Activated T-helper 2 cell treated with anti-CD3 and anti-CD28 coated beads, Interferon-gamma antibody, Interleukin-2, Interleukin-4, amounts not matched to agents 10 μg/mL and 5 μg/mL and 100 μg/mL, durations not matched to agents 14 hours and 24 hours and 36 hours (primary cell): ENCODE measurements around the gene PTPN23. TPM values are rescaled to one million over a fixed set of nuclear protein-coding genes. Genes with fewer than 3 reads are reported as not detected.

Experiments
- DNase-seq: peaks from one replicate; pipeline ENCODE4 v3.0.0; 2021; ENCODE audit warnings: low spot score
- H3K27ac Mint-ChIP-seq: one replicate; pipeline ENCODE4 v1.8.0; 2021; ENCODE audit warnings: mixed read lengths
- H3K27me3 Mint-ChIP-seq: one replicate; pipeline ENCODE4 v1.8.0; 2021; ENCODE audit warnings: low read depth, mixed read lengths
- H3K36me3 Mint-ChIP-seq: one replicate; pipeline ENCODE4 v1.8.0; 2021; ENCODE audit warnings: low read depth, mixed read lengths
- H3K4me1 Mint-ChIP-seq: one replicate; pipeline ENCODE4 v1.8.0; 2021; ENCODE audit warnings: low read depth, mixed read lengths
- H3K4me3 Mint-ChIP-seq: one replicate; pipeline ENCODE4 v1.8.0; 2021; ENCODE audit warnings: low read depth, mild to moderate bottlenecking, moderate library complexity, mixed read lengths
- H3K9me3 Mint-ChIP-seq: one replicate; pipeline ENCODE4 v1.8.0; 2021; ENCODE audit warnings: mixed read lengths
- intact Hi-C: fragments of 100-400 bp; cut with micrococcal nuclease; formaldehyde crosslinking; loops from one replicate; pipeline ENCODE4 v1.15.1; 2023
- total RNA-seq: library from RNA; stranded (reverse); gene quantifications from 2 replicates; pipeline ENCODE4 v1.2.3, GENCODE V29; 2022

PTPN23 gene
- total RNA-seq, 1 donor from 2014 or later: 35.7 TPM

DNA sequence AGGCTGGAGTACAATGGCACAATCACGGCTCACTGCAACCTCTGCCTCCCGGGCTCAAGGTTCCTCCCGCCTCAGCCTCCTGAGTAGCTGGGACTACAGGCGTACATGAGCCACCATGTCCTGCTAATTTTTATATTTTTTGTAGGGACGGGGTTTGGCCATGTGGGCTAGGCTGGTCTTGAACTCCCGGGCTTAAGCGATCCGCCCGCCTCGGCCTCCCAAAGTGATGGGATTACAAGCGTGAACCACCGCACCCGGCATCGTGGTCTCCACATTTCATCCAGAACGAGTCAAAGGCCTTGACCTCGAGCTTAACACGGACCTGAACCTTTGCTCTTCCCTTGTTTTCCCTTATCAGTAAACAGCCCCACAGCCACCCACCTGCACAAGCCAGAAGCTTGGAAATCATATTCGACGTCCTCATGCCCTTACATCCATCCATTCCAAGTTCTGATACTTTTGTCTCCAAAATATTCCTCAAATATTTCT lies 1.4 kb upstream of the PTPN23 start:
- Mint-ChIP-seq H3K4me3 (peak overlapping the region; percentile 100), H3K9me3 (no peaks in the 10 kb centered on the region), H3K27me3 (peaks cover 1% of the 10 kb centered on the region), H3K36me3 (peaks cover 17% of the 10 kb centered on the region), H3K4me1 (peaks cover 30% of the 10 kb centered on the region), H3K27ac (peak overlapping the region; percentile 100)
- no peak for DNase-seq
- intact Hi-C loops: loop anchor here (10.0 kb wide), 1 partner anchor 215 kb away; the partner anchor contains the start of gene SETD2

DNA sequence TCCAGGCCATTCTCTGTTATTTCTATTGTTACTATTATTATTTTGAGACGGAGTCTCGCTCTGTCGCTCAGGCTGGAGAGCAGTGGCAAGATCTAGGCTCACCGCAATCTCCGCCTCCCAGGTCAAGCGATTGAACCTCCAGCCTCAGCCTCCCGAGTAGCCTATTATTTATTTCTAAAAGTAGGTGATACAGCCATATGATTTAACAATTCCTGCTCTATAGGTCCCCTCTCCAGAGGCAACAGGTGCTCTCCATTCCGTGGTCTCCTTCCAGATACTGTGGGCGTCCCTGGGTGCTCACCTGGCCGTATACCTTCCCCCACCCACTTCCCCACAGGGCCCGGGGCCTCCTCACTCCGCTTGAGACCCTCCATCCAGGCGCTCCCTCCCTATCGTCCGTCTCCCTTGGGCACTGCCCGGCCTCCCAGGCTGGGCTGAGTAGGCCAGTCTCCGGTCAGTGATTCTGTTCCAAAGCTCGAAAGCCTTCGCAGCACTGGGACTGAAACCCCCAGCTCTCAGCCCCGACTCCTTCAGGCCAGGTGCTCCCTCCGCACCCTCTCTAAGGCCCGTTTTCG lies 708 bp upstream of the PTPN23 start:
- peak overlapping the region; percentile 100 for H3K4me3 Mint-ChIP-seq
- peaks cover 17% of the 10 kb centered on the region for H3K36me3 Mint-ChIP-seq
- peak overlapping the region; percentile 100 for H3K27ac Mint-ChIP-seq
- H3K4me1 Mint-ChIP-seq: peaks cover 30% of the 10 kb centered on the region
- H3K27me3 Mint-ChIP-seq: peaks cover 1% of the 10 kb centered on the region
- no peak for DNase-seq
- intact Hi-C loops: loop anchor here (1.0 to 10.0 kb wide), 4 partner anchors 95 to 365 kb away; partner anchors contain the start of genes ELP6, KIF9, KLHL18 and SCAP
- no peaks in the 10 kb centered on the region for H3K9me3 Mint-ChIP-seq

DNA sequence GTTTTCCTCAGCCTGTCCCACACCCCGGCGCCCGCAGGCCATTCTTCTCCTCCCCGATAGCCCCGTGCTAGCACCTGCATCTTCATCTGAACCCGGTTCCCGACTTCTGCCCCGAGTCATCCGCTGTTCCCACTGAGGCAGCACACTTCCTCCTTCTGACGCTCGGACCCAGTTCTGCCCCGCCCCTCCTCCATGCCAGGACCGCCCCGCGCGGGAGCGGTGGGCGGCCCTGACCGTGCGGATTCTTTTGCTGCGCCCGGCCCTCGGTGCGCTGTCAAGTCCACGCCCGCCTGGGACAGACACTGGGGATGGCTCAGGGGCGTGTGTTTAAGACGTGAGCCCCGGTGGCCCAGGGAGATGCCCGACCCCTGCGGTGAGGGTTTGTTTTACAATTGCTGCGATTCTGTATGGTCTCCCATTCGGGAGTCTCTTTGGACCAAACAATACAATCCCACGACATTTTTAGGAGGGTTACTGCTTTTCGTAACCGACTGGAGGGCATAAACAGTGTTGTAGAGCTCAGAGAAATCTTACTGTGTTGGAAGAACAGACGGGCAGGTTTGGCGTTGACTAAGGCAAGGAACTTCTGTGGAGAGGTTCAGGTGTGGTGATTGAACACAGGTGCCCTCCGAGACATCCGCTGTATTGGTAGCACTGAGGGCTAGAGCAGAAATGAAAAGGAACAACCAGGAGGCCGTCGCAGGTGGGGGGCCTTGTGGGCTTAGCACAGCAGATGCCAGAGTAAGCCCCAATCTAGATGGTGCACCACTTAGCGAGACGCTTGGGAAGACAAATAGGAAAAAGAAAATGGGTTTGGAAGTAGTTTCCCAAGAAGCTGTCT lies 716 bp downstream of the PTPN23 start:
- Mint-ChIP-seq H3K4me3 (peak overlapping the region; percentile 100), H3K27ac (peak overlapping the region; percentile 100), H3K27me3 (no peaks in the 10 kb centered on the region), H3K36me3 (peaks cover 20% of the 10 kb centered on the region), H3K9me3 (no peaks in the 10 kb centered on the region), H3K4me1 (peaks cover 34% of the 10 kb centered on the region)
- intact Hi-C loops: loop anchor here (2.0 to 10.0 kb wide), 3 partner anchors 93 to 367 kb away; partner anchors contain the start of genes KIF9, KLHL18 and SCAP
- DNase-seq: peak; percentile 78

DNA sequence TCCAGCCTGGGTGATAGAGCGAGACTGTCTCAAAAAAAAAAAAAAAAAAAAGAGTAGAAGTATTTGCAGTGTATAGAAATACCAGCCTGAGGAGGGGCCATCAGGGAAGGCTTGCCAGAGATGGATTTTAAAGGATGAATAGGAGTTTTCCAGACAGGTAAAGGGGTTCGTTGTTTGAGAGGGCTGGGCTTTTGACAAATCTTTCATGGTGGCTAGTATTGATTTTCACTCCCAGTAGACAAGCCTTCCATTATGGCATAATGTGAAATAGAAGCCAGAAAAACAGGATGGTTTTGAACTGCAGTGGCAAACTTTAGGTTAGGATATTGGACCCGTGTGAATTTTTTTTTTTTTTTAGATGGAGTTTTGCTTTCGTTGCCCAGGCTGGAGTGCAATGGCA lies 3.6 kb downstream of the PTPN23 start:
- no peak for DNase-seq
- Mint-ChIP-seq H3K4me3 (no peak overlapping the region), H3K27ac (no peak overlapping the region), H3K27me3 (no peaks in the 10 kb centered on the region), H3K9me3 (no peaks in the 10 kb centered on the region), H3K4me1 (peaks cover 34% of the 10 kb centered on the region), H3K36me3 (peaks cover 35% of the 10 kb centered on the region)
- intact Hi-C loops: loop anchor here (10.0 kb wide), 1 partner anchor 370 kb away; no protein-coding TSS in a partner anchor

DNA sequence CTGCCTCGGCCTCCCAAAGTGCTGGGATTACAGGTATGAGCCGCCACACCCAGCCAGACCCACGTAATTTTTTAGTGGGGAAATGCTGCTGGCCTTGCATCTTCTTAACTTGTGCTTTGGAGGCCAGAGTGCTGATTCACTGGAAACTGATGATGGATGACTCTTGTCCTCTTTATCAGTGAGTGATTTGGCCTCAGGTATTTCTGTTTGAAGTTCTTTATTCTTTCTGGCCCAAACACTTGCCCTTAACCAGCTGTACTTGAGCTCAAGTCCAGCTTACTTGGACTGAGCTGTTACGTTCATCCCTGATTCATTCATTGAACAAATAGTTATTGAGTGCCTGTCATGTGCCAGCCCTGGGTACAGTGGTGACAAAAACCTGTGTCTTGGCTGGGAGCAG lies 4.2 kb downstream of the PTPN23 start:
- DNase-seq: no peak
- H3K36me3 Mint-ChIP-seq: peaks cover 32% of the 10 kb centered on the region
- intact Hi-C loops: loop anchor here (10.0 kb wide), 1 partner anchor 370 kb away; no protein-coding TSS in a partner anchor
- H3K9me3 Mint-ChIP-seq: no peaks in the 10 kb centered on the region
- no peak overlapping the region for H3K4me3 Mint-ChIP-seq
- H3K4me1 Mint-ChIP-seq: peaks cover 29% of the 10 kb centered on the region
- no peak overlapping the region for H3K27ac Mint-ChIP-seq
- H3K27me3 Mint-ChIP-seq: no peaks in the 10 kb centered on the region

DNA sequence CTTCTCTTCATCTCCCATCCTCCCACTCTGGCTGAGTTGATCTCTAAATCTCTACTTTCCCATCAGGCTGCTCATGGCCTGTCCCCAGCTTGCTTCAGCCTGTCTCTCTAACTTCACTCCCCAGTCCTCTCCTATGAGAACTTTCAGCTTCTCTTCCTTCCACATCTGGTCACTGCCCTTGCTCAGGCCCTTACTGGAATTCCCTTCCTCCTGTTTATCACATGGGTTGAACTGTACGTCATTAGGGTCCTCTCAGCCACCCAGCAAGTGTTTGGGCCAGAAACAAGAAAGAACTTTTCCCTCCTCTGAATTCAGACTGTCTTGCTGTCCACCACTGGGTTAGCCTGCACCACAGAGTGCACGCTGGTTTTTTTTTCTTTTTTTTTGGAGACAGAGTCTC lies 5.0 kb downstream of the PTPN23 start:
- no peak overlapping the region for H3K27ac Mint-ChIP-seq

DNA sequence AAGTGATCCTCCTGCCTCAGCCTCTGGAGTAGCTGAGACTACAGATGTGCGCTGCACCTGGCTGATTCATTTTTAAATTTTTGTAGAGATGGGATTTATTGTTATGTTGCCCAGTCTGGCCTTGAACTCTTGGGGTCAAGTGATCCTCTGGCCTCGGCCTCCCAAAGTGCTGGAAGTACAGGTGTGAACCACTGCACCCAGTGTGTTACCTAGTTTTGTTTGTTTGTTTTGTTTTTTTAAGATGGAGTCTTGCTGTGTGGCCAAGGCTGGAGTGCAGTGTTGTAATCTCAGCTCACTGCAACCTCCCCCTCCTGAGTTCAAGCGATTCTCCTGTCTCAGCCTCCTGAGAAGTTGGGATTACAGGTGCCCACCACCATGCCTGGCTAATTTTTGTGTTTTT lies 12.1 kb downstream of the PTPN23 start:
- peaks cover 7% of the 10 kb centered on the region for H3K4me1 Mint-ChIP-seq
- peaks cover 13% of the 10 kb centered on the region for H3K36me3 Mint-ChIP-seq
- H3K27ac Mint-ChIP-seq: no peak overlapping the region
- H3K27me3 Mint-ChIP-seq: no peaks in the 10 kb centered on the region
- intact Hi-C loops: no loop called here
- DNase-seq: no peak
- no peaks in the 10 kb centered on the region for H3K9me3 Mint-ChIP-seq
- H3K4me3 Mint-ChIP-seq: no peak overlapping the region

More for the DNA sequence above, 5.0 kb downstream of the PTPN23 start:
- intact Hi-C loops: loop anchor here (10.0 kb wide), 1 partner anchor 371 kb away; no protein-coding TSS in a partner anchor
- Mint-ChIP-seq H3K27me3 (no peaks in the 10 kb centered on the region), H3K36me3 (peaks cover 29% of the 10 kb centered on the region), H3K4me3 (no peak overlapping the region), H3K9me3 (no peaks in the 10 kb centered on the region), H3K4me1 (peaks cover 26% of the 10 kb centered on the region)
- no peak for DNase-seq

DNA sequence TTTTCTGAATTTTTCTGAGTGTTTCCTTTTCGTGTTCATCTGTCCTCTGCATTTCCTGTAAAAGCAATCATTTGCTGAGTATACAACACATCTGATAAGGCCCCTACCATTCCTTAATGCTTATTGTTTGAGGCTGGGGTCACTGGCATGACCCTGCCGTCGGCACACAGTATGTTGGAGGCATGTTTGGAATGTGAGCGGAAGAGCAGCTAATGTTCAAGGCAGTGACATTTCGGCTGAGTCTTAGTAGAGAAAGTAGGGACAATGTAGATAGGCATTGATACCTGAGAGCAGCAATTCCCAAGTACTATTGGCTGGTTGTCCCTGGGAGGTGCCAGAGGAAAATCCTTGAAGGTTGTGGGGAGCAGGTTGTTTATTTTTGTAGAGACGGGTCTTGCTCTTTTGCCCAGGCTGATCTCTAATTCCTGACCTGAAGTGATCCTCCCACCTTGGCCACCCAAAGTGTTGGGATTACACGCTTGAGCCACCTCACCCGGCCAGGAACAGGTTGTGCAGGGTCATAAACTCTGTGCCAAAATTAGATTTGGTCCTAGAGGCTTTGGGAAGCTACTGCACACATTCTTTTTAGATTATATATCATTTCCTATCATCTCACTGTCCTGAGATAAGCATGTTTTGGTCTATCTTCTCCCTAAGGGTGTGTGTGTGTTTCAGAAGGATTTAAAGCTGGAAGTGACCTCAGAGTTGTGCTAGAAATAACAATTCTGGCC lies 13.5 kb downstream of the PTPN23 start:
- peaks cover 7% of the 10 kb centered on the region for H3K4me1 Mint-ChIP-seq
- intact Hi-C loops: no loop called here
- no peak for DNase-seq
- H3K27me3 Mint-ChIP-seq: no peaks in the 10 kb centered on the region
- no peak overlapping the region for H3K4me3 Mint-ChIP-seq
- H3K9me3 Mint-ChIP-seq: no peaks in the 10 kb centered on the region
- no peak overlapping the region for H3K27ac Mint-ChIP-seq
- H3K36me3 Mint-ChIP-seq: peaks cover 11% of the 10 kb centered on the region

DNA sequence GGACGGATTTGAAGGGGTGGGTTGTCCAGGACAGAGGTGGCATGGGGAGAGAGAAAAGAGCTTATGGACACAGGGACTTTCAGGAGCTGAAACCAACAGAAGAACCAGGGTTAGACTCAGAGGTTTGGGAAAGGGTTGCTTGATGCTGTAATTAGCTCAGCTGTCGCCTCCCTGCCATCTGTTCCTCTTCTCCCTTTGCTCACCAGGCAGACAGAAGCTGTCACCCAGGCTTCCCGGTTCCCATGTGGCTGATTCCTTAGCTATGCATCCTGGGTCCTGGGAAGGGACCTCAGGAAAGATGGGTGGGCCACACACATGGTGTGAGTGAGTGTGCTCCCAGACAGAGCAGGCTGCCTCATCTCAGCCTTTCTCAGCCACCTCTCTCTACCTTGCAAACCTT lies 14.1 kb downstream of the PTPN23 start:
- DNase-seq: no peak
- H3K9me3 Mint-ChIP-seq: no peaks in the 10 kb centered on the region
- peaks cover 7% of the 10 kb centered on the region for H3K4me1 Mint-ChIP-seq
- H3K36me3 Mint-ChIP-seq: peaks cover 13% of the 10 kb centered on the region
- no peaks in the 10 kb centered on the region for H3K27me3 Mint-ChIP-seq
- no peak overlapping the region for H3K27ac Mint-ChIP-seq
- intact Hi-C loops: no loop called here
- no peak overlapping the region for H3K4me3 Mint-ChIP-seq

DNA sequence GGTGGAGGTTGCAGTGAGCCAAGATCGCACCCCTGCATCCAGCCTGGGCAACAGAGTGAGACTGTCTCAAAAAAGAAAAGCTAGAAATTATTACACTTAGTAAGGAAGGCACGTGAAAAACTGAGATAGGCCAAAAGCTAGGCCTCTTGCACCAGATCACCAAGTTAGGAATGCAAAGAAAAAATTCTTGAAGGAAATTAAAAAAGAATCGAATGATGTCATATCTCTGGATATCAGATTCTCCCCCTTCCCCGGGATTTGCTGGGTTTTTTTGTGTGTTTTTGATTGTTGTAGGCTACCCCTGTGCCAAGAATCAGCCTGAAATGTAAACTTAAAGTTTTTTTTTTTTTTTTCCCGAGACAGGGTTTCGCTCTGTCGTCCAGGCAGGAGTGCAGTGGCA lies 17.4 kb downstream of the PTPN23 start:
- H3K27ac Mint-ChIP-seq: no peak overlapping the region
- no peak for DNase-seq
- peaks cover 13% of the 10 kb centered on the region for H3K36me3 Mint-ChIP-seq
- H3K4me3 Mint-ChIP-seq: no peak overlapping the region
- intact Hi-C loops: no loop called here
- no peaks in the 10 kb centered on the region for H3K9me3 Mint-ChIP-seq
- H3K4me1 Mint-ChIP-seq: peaks cover 7% of the 10 kb centered on the region
- no peaks in the 10 kb centered on the region for H3K27me3 Mint-ChIP-seq

DNA sequence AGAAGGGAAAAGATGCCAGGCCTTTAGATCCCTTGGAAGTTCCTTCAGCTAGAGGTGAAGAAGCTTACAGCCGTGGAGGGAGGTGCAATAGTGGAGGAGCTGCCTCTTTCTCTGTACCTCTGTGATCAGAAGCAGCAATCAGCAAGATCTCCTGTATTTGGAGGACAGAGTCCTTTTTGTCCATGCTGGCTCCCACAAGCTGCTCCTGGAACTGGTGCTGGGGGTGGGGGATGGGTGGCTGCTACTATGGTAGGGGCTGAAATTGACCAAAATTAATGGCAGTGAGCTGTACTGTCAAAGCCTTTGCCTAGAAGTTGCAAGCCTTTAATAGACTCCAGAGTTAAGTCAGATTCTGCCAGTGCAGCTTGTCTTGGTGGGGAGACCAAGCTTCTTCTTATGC lies 18.2 kb downstream of the PTPN23 start:
- intact Hi-C loops: no loop called here
- no peak for DNase-seq
- Mint-ChIP-seq H3K4me1 (peaks cover 7% of the 10 kb centered on the region), H3K36me3 (peaks cover 13% of the 10 kb centered on the region), H3K27me3 (no peaks in the 10 kb centered on the region), H3K4me3 (no peak overlapping the region), H3K9me3 (no peaks in the 10 kb centered on the region), H3K27ac (no peak overlapping the region)

DNA sequence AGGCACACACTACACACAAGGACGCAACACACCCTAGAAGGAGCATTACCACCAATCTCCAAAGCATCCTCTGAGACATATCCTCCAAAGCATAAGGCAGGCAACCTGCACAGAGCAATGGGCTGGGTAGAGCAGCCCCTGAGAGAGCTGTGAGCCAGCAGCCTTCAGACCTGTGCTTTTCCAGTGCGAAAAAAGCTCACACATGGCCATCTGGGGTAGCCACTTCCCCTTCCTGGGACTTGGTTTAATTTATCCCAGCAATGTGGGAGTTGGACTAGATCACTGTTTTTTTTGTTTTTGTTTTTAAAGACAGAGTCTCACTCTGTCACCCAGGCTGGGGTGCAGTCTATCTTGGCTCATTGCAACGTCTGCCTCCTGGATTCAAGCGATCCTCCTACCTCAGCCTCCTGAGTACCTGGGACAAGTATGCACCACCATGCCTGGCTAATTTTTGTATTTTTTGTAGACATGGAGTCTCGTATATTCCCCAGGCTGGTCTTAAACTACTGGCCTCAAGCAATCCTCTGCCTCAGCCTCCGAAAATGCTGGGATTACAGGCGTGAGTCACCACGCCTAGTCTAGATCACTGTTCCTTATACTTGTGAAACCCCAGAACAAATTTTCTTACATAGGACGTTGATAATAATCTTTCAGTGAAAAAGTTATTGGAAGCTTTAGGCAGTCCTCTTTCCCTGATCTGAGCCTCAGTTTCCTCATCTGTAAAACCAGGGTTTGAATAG lies 18.9 kb downstream of the PTPN23 start:
- no peak for DNase-seq
- intact Hi-C loops: no loop called here
- Mint-ChIP-seq H3K9me3 (no peaks in the 10 kb centered on the region), H3K4me3 (no peak overlapping the region), H3K27me3 (no peaks in the 10 kb centered on the region), H3K36me3 (peaks cover 13% of the 10 kb centered on the region), H3K27ac (no peak overlapping the region), H3K4me1 (peaks cover 7% of the 10 kb centered on the region)
